ENCODE measurements around the gene SOX11. TPM values are rescaled to one million over a fixed set of nuclear protein-coding genes. Genes with fewer than 3 reads are reported as not detected.
"Not testable (repeated sequence)": the region's sequence is repeated elsewhere in the genome, so short reads cannot be mapped to it uniquely, and the experiment has no call there.

The SOX11 gene
- total RNA-seq, 1 donor from 2014 or later = 19.2 TPM

DNA sequence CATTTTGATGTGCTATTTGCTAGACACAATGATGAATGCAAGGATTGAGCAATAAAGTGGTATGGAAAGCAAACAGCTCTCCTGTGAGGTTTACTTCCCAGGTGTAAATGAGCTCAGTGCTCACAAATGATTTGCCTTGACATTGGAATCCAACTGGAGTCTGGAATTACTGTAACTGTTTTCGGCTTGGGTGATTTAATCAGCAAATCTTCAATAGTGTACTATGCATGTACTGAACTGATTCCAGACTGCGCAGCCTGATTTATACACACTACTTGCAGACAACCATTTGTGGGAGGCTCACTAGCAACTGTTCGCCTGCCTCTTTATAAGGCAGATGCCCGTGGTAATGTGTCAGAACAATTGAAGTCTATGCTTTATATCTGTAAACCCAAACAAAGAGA is 27.9 kb upstream of the SOX11 start:
- DNase-seq (ENCODE audit: low read depth) = no peak
- Mint-ChIP-seq H3K36me3 (ENCODE audit: low read depth, unreplicated experiment) (no peaks in the 10 kb centered on the region), H3K4me1 (ENCODE audit: low read depth, unreplicated experiment) (peaks cover 6% of the 10 kb centered on the region), H3K27me3 (ENCODE audit: low read depth, unreplicated experiment) (peaks cover 8% of the 10 kb centered on the region), H3K27ac (ENCODE audit: unreplicated experiment) (no peak overlapping the region), H3K4me3 (ENCODE audit: unreplicated experiment) (no peak overlapping the region), H3K9me3 (ENCODE audit: unreplicated experiment) (peaks cover 2% of the 10 kb centered on the region)
- no peak for FAIRE-seq
- Histone ChIP-seq H3K4me2 (ENCODE audit: low read length) (no peak overlapping the region), H3K79me2 (ENCODE audit: insufficient read depth, low read length) (no peaks in the 10 kb centered on the region), H3K27ac (ENCODE audit: low read depth, low read length) (no peak overlapping the region), H2AFZ (ENCODE audit: low read depth, low read length) (no peak overlapping the region), H3K4me1 (ENCODE audit: insufficient read depth, low read length) (peaks cover 4% of the 10 kb centered on the region), H3K27me3 (ENCODE audit: insufficient read depth, low read length) (no peaks in the 10 kb centered on the region), H3K36me3 (ENCODE audit: insufficient read depth, low read length) (no peaks in the 10 kb centered on the region), H4K20me1 (ENCODE audit: insufficient read depth, low read length) (no peaks in the 10 kb centered on the region), H3K4me3 (ENCODE audit: insufficient read depth, low read depth, low read length) (no peak overlapping the region), H3K9ac (ENCODE audit: low read length) (no peak overlapping the region), H3K9me3 (ENCODE audit: insufficient read depth, low read depth, low read length) (no peaks in the 10 kb centered on the region)
- no peak for TF ChIP-seq EZH2 (IDR thresholded peaks at IDR 0.05; ENCODE audit: insufficient read depth, low read length)
- TF ChIP-seq, protein P1, sequence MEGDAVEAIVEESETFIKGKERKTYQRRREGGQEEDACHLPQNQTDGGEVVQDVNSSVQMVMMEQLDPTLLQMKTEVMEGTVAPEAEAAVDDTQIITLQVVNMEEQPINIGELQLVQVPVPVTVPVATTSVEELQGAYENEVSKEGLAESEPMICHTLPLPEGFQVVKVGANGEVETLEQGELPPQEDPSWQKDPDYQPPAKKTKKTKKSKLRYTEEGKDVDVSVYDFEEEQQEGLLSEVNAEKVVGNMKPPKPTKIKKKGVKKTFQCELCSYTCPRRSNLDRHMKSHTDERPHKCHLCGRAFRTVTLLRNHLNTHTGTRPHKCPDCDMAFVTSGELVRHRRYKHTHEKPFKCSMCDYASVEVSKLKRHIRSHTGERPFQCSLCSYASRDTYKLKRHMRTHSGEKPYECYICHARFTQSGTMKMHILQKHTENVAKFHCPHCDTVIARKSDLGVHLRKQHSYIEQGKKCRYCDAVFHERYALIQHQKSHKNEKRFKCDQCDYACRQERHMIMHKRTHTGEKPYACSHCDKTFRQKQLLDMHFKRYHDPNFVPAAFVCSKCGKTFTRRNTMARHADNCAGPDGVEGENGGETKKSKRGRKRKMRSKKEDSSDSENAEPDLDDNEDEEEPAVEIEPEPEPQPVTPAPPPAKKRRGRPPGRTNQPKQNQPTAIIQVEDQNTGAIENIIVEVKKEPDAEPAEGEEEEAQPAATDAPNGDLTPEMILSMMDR (IDR thresholded peaks at IDR 0.05; ENCODE audit: insufficient read depth, low read depth, low read length) = no peak

DNA sequence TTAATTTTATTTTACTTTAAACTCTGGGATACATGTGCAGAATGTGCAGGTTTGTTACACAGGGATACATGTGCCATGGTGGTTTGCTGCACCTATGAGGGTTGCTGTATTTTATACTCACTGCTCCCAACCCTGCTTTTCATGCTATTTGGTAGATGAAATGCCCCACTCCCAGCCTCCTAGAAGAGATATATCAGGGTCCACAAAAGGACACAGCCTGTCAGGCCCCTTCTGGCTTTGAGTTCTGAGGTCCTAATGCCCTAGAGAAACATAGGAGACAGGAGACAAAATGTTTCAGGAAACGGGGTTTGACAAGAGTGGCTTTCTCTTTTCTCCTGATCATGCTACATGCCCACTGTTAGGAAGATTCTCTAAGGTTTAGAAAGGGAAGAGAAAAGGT is 27.1 kb upstream of the SOX11 start:
- FAIRE-seq = no peak

DNA sequence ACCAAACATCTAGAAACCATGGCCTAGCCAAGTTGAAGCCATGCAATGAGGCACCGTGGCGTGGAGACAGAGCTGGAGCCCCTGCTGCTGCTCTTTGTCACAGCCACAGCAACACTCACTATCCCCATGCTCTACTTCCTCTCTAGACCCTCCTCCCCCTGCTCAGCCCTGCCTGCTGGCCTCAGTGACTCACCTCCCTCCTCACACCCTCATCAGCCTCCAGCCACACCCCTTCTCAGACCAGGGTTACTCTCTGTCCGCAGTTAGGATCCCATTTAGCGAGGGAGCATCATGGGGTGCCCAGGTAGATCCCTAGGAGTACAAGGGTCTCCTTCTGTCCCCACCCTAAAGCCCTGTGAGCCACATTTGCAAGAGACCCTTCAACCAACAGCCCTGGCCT is 25.4 kb upstream of the SOX11 start:
- peaks cover 5% of the 10 kb centered on the region for H3K27me3 Mint-ChIP-seq (ENCODE audit: low read depth, unreplicated experiment)
- H3K9me3 Mint-ChIP-seq (ENCODE audit: unreplicated experiment) = no peaks in the 10 kb centered on the region
- peaks cover 6% of the 10 kb centered on the region for H3K4me1 Mint-ChIP-seq (ENCODE audit: low read depth, unreplicated experiment)
- H3K27me3 ChIP-seq (ENCODE audit: insufficient read depth, low read length) = no peaks in the 10 kb centered on the region
- no peak overlapping the region for H3K4me3 Mint-ChIP-seq (ENCODE audit: unreplicated experiment)
- no peak overlapping the region for H3K27ac ChIP-seq (ENCODE audit: low read depth, low read length)
- TF ChIP-seq EZH2 (IDR thresholded peaks at IDR 0.05; ENCODE audit: insufficient read depth, low read length) = no peak
- TF ChIP-seq, protein P1 (IDR thresholded peaks at IDR 0.05; ENCODE audit: insufficient read depth, low read depth, low read length) = no peak
- H3K36me3 ChIP-seq (ENCODE audit: insufficient read depth, low read length) = no peaks in the 10 kb centered on the region
- DNase-seq (ENCODE audit: low read depth) (peak; percentile 18), FAIRE-seq (no peak)
- no peak overlapping the region for H3K4me2 ChIP-seq (ENCODE audit: low read length)
- no peaks in the 10 kb centered on the region for H3K9me3 ChIP-seq (ENCODE audit: insufficient read depth, low read depth, low read length)
- H3K9ac ChIP-seq (ENCODE audit: low read length) = no peak overlapping the region
- peaks cover 4% of the 10 kb centered on the region for H3K4me1 ChIP-seq (ENCODE audit: insufficient read depth, low read length)
- no peaks in the 10 kb centered on the region for H3K36me3 Mint-ChIP-seq (ENCODE audit: low read depth, unreplicated experiment)
- no peak overlapping the region for H3K27ac Mint-ChIP-seq (ENCODE audit: unreplicated experiment)
- no peaks in the 10 kb centered on the region for H4K20me1 ChIP-seq (ENCODE audit: insufficient read depth, low read length)
- no peaks in the 10 kb centered on the region for H3K79me2 ChIP-seq (ENCODE audit: insufficient read depth, low read length)
- H3K4me3 ChIP-seq (ENCODE audit: insufficient read depth, low read depth, low read length) = no peak overlapping the region
- H2AFZ ChIP-seq (ENCODE audit: low read depth, low read length) = peak overlapping the region; percentile 19

More for the DNA sequence above, 27.1 kb upstream of the SOX11 start:
- no peak for TF ChIP-seq EZH2 (IDR thresholded peaks at IDR 0.05; ENCODE audit: insufficient read depth, low read length)
- TF ChIP-seq, protein P1 (IDR thresholded peaks at IDR 0.05; ENCODE audit: insufficient read depth, low read depth, low read length) = no peak
- Mint-ChIP-seq H3K4me3 (ENCODE audit: unreplicated experiment) (no peak overlapping the region), H3K27me3 (ENCODE audit: low read depth, unreplicated experiment) (peaks cover 8% of the 10 kb centered on the region), H3K36me3 (ENCODE audit: low read depth, unreplicated experiment) (no peaks in the 10 kb centered on the region), H3K9me3 (ENCODE audit: unreplicated experiment) (peaks cover 2% of the 10 kb centered on the region), H3K4me1 (ENCODE audit: low read depth, unreplicated experiment) (peaks cover 6% of the 10 kb centered on the region), H3K27ac (ENCODE audit: unreplicated experiment) (no peak overlapping the region)
- Histone ChIP-seq H3K9ac (ENCODE audit: low read length) (no peak overlapping the region), H3K36me3 (ENCODE audit: insufficient read depth, low read length) (no peaks in the 10 kb centered on the region), H3K27me3 (ENCODE audit: insufficient read depth, low read length) (no peaks in the 10 kb centered on the region), H3K4me3 (ENCODE audit: insufficient read depth, low read depth, low read length) (no peak overlapping the region), H4K20me1 (ENCODE audit: insufficient read depth, low read length) (no peaks in the 10 kb centered on the region), H3K4me2 (ENCODE audit: low read length) (no peak overlapping the region), H3K27ac (ENCODE audit: low read depth, low read length) (no peak overlapping the region), H3K9me3 (ENCODE audit: insufficient read depth, low read depth, low read length) (no peaks in the 10 kb centered on the region), H2AFZ (ENCODE audit: low read depth, low read length) (no peak overlapping the region), H3K79me2 (ENCODE audit: insufficient read depth, low read length) (no peaks in the 10 kb centered on the region), H3K4me1 (ENCODE audit: insufficient read depth, low read length) (peaks cover 4% of the 10 kb centered on the region)
- no peak for DNase-seq (ENCODE audit: low read depth)

DNA sequence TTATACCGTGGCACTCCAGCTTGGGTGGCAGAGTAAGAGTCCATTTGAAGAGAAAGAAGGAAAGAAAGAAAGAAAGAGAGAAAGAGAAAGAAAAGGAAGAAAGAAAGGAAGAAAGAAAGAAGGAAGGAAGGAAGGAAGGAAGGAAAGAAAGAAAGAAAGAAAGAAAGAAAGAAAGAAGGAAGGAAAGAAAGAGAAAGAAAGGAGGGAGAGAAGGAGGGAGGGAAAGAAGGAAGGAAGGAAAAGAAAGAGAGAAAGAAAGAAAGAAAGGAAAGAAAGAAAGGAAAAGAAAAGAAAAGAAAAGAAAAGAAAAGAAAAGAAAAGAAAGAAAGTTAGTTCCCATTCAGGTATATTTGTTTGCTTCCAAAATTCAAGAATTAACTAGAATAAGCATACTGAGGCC is 24.5 kb upstream of the SOX11 start:
- not testable (repeated sequence) for H3K4me3 Mint-ChIP-seq (ENCODE audit: unreplicated experiment); H3K9me3 ChIP-seq (ENCODE audit: insufficient read depth, low read depth, low read length); H4K20me1 ChIP-seq (ENCODE audit: insufficient read depth, low read length); H3K36me3 Mint-ChIP-seq (ENCODE audit: low read depth, unreplicated experiment); H2AFZ ChIP-seq (ENCODE audit: low read depth, low read length); H3K4me2 ChIP-seq (ENCODE audit: low read length); H3K27ac Mint-ChIP-seq (ENCODE audit: unreplicated experiment); H3K79me2 ChIP-seq (ENCODE audit: insufficient read depth, low read length); H3K4me3 ChIP-seq (ENCODE audit: insufficient read depth, low read depth, low read length); H3K27ac ChIP-seq (ENCODE audit: low read depth, low read length); H3K9me3 Mint-ChIP-seq (ENCODE audit: unreplicated experiment); DNase-seq (ENCODE audit: low read depth); H3K4me1 Mint-ChIP-seq (ENCODE audit: low read depth, unreplicated experiment); FAIRE-seq; H3K9ac ChIP-seq (ENCODE audit: low read length); H3K27me3 ChIP-seq (ENCODE audit: insufficient read depth, low read length); H3K4me1 ChIP-seq (ENCODE audit: insufficient read depth, low read length); H3K36me3 ChIP-seq (ENCODE audit: insufficient read depth, low read length)
- peaks cover 11% of the 10 kb centered on the region for H3K27me3 Mint-ChIP-seq (ENCODE audit: low read depth, unreplicated experiment)
